Measurements from ENCODE around the gene CCSER1.

GRCh38 chr4:91089178-91089577, 962.0 kb downstream of the CCSER1 start:
- TF ChIP-seq POLR2A (IDR thresholded peaks at IDR 0.05), result no peak
- TF ChIP-seq CTCF (IDR thresholded peaks at IDR 0.05), result no peak

All from upper lobe of left lung (tissue), 4 donors.